ENCODE data around the gene CMC4. TPM values are rescaled to one million over a fixed set of nuclear protein-coding genes. Genes with fewer than 3 reads are reported as not detected.

Gene CMC4
- total RNA-seq, 2 experiments from 2014 or later = 5.6 to 6.5 TPM

GRCh38 chrX:155052738-155053498, 18.0 kb downstream of the CMC4 start:
- Mint-ChIP-seq H3K4me1 (ENCODE audit: low read depth) (peaks cover 51% of the 10 kb centered on the region), H3K9me3 (no peaks in the 10 kb centered on the region)
- TF ChIP-seq CTCF (IDR thresholded peaks at IDR 0.05) = no peak

DNA sequence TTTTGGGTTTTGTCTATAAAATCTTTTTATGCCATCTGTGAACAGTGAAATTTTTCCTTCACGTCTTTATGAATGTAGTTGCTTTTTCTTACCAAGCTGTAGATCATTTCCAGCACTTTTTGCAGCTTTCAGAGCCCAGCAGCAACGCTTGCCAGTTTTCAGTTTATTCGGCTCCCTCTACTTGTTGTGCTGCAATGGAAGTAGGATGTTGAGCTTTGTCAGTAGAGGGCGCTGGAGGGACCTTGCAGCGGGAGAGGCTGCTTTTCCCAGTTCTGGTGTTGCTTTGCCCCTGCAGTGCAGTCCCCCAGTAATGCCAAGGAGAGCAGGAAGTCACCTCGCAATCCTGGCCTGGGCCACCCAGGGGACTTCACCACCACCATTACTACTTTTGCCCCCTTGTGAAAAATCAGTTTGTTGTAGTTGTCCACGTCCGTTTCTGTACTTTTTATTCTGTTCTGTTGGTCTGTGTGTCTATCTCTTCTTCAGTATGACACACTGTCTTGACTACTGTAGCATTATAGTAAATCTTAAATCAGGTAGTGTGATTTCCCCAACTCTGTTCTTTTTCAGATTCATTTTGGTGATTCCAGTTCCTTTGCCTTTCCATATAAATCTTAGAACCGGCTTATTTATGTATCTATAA, 21.8 kb downstream of the CMC4 start:
- Mint-ChIP-seq H3K9me3 (no peaks in the 10 kb centered on the region), H3K27me3 (no peaks in the 10 kb centered on the region), H3K4me3 (no peak overlapping the region), H3K27ac (peak overlapping the region; percentile 85), H3K4me1 (ENCODE audit: low read depth) (peaks cover 38% of the 10 kb centered on the region), H3K36me3 (ENCODE audit: low read depth) (peaks cover 70% of the 10 kb centered on the region)
- Histone ChIP-seq H3K9me3 (ENCODE audit: control insufficient read depth in 1 of 2, insufficient read depth in 1 of 2, low read length in 2 of 2) (no peaks in the 10 kb centered on the region), H3K36me3 (ENCODE audit: insufficient read depth, low read length) (peaks cover 28% of the 10 kb centered on the region), H3K27ac (ENCODE audit: low read depth in 1 of 2, low read length in 2 of 2) (no peak overlapping the region), H3K4me1 (ENCODE audit: insufficient read depth, low read length) (peaks cover 3% of the 10 kb centered on the region), H3K4me3 (ENCODE audit: low read length) (no peak overlapping the region), H3K27me3 (ENCODE audit: control insufficient read depth in 1 of 2, insufficient read depth in 2 of 2, low read length in 2 of 2) (no peaks in the 10 kb centered on the region)
- peak in 11 of 14 experiments; percentile 14 to 77 (median 40) for DNase-seq
- peak; percentile 74 for ATAC-seq (ENCODE audit: poor library complexity)
- CTCF ChIA-PET = interaction anchor here (1.0 kb wide), 2 partner anchors 9 to 45 kb away, joined by 3 to 9 read pairs; no protein-coding TSS in a partner anchor
- intact Hi-C loops (cut with DNase I, micrococcal nuclease) = no loop called here
- POLR2A ChIA-PET = interaction anchor here (1.6 kb wide), 1 partner anchor 22 kb away, joined by 6 read pairs; the partner anchor contains the start of gene FUNDC2
- peak; percentile 54 for TF ChIP-seq CTCF (IDR thresholded peaks at IDR 0.05)

More at GRCh38 chrX:155052738-155053498, 18.0 kb downstream of the CMC4 start:
- DNase-seq (no peak), ATAC-seq (ENCODE audit: poor library complexity) (no peak)
- H3K4me3 Mint-ChIP-seq = no peak overlapping the region
- Histone ChIP-seq H3K36me3 (ENCODE audit: insufficient read depth, low read length) (peaks cover 18% of the 10 kb centered on the region), H3K4me3 (ENCODE audit: low read length) (no peak overlapping the region), H3K9me3 (ENCODE audit: control insufficient read depth in 1 of 2, insufficient read depth in 1 of 2, low read length in 2 of 2) (no peaks in the 10 kb centered on the region), H3K27ac (ENCODE audit: low read depth in 1 of 2, low read length in 2 of 2) (no peak overlapping the region), H3K4me1 (ENCODE audit: insufficient read depth, low read length) (peaks cover 17% of the 10 kb centered on the region), H3K27me3 (ENCODE audit: control insufficient read depth in 1 of 2, insufficient read depth in 2 of 2, low read length in 2 of 2) (no peaks in the 10 kb centered on the region)
- ChIA-PET CTCF (no interaction called here), POLR2A (no interaction called here)
- peak overlapping the region; percentile 64 for H3K27ac Mint-ChIP-seq
- H3K36me3 Mint-ChIP-seq (ENCODE audit: low read depth) = peaks cover 51% of the 10 kb centered on the region
- no peaks in the 10 kb centered on the region for H3K27me3 Mint-ChIP-seq
- intact Hi-C loops (cut with DNase I, micrococcal nuclease) = no loop called here

DNA sequence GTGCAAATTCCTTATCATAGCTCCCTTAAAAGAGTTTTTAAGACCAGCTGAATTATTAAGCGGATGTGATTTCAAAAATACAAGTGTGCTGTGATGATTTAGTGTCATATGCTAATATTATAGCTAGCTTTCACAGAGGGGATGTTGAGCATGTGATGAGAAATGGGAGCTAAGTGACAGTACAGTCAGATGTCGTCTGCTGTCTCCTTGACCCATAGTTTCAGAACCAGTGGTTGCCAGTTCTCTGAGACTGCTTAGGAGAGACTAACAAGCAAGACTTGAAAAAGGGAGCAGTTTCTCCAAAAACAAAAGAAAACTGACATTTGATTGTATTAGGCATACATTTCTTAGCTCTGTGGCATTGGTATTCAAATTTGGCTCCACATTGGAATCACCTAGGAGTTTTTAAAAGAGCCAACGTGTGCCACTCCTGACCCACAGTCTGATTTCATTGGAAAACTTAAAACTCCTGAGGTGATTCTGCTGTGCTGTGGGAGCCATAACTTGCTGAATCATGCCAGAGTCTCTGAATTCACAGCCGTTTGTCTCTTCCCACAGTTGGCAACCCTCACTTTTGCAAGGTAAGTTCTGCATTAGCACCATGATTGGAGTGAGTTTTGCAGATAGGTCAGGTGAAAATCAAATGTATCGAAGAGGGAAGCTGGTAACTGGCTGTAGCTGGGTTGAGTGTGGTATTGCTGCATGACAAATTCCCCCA, 24.0 kb downstream of the CMC4 start:
- CTCF ChIA-PET = no interaction called here
- intact Hi-C loops (cut with DNase I, micrococcal nuclease) = no loop called here
- TF ChIP-seq CTCF (IDR thresholded peaks at IDR 0.05) = no peak

More for the DNA sequence above, 24.0 kb downstream of the CMC4 start:
- POLR2A ChIA-PET = no interaction called here
- no peak for DNase-seq
- H3K27me3 Mint-ChIP-seq = no peaks in the 10 kb centered on the region
- no peak overlapping the region for H3K4me3 Mint-ChIP-seq
- peaks cover 3% of the 10 kb centered on the region for H3K4me1 ChIP-seq (ENCODE audit: insufficient read depth, low read length)
- H3K4me1 Mint-ChIP-seq (ENCODE audit: low read depth) = peaks cover 42% of the 10 kb centered on the region
- no peak overlapping the region for H3K27ac ChIP-seq (ENCODE audit: low read depth in 1 of 2, low read length in 2 of 2)
- no peak overlapping the region for H3K4me3 ChIP-seq (ENCODE audit: low read length)
- H3K36me3 Mint-ChIP-seq (ENCODE audit: low read depth) = peaks cover 65% of the 10 kb centered on the region
- H3K36me3 ChIP-seq (ENCODE audit: insufficient read depth, low read length) = peaks cover 18% of the 10 kb centered on the region
- ATAC-seq (ENCODE audit: poor library complexity) = no peak
- no peaks in the 10 kb centered on the region for H3K9me3 ChIP-seq (ENCODE audit: control insufficient read depth in 1 of 2, insufficient read depth in 1 of 2, low read length in 2 of 2)
- no peaks in the 10 kb centered on the region for H3K27me3 ChIP-seq (ENCODE audit: control insufficient read depth in 1 of 2, insufficient read depth in 2 of 2, low read length in 2 of 2)
- H3K27ac Mint-ChIP-seq = no peak overlapping the region
- no peaks in the 10 kb centered on the region for H3K9me3 Mint-ChIP-seq

Measured in CD4-positive, alpha-beta T cell (primary cell).